Measurements from ENCODE around the gene TST. TPM values are rescaled to one million over a fixed set of nuclear protein-coding genes. Genes with fewer than 3 reads are reported as not detected.

TST gene
- total RNA-seq, 1 experiment from 2014 or later, result 16.2 TPM

- H3K4me3 Mint-ChIP-seq (ENCODE audit: unreplicated experiment), result no peak overlapping the region
- POLR2A ChIA-PET, result interaction anchor here (0.6 to 1.1 kb wide), 3 partner anchors 60 to 204 kb away, joined by 3 to 4 read pairs (median 3); partner anchors contain the start of gene IFT27
These were observed 40.0 kb downstream of the TST start for GRCh38 chr22:36979016-36979910.

GRCh38 chr22:36977947-36978660 is 41.1 kb downstream of the TST start:
- TF ChIP-seq, protein P1, sequence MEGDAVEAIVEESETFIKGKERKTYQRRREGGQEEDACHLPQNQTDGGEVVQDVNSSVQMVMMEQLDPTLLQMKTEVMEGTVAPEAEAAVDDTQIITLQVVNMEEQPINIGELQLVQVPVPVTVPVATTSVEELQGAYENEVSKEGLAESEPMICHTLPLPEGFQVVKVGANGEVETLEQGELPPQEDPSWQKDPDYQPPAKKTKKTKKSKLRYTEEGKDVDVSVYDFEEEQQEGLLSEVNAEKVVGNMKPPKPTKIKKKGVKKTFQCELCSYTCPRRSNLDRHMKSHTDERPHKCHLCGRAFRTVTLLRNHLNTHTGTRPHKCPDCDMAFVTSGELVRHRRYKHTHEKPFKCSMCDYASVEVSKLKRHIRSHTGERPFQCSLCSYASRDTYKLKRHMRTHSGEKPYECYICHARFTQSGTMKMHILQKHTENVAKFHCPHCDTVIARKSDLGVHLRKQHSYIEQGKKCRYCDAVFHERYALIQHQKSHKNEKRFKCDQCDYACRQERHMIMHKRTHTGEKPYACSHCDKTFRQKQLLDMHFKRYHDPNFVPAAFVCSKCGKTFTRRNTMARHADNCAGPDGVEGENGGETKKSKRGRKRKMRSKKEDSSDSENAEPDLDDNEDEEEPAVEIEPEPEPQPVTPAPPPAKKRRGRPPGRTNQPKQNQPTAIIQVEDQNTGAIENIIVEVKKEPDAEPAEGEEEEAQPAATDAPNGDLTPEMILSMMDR (IDR thresholded peaks at IDR 0.05; ENCODE audit: unreplicated experiment), result peak; percentile 84
- intact Hi-C loops (cut with micrococcal nuclease), result loop anchor here (1.0 to 2.0 kb wide), 7 partner anchors 67 to 431 kb away; no protein-coding TSS in a partner anchor

More at GRCh38 chr22:36979016-36979910, 40.0 kb downstream of the TST start:
- TF ChIP-seq, protein P1 (IDR thresholded peaks at IDR 0.05; ENCODE audit: unreplicated experiment), result no peak
- no peaks in the 10 kb centered on the region for H3K27me3 Mint-ChIP-seq (ENCODE audit: insufficient read depth, unreplicated experiment)
- no peak overlapping the region for H3K27ac Mint-ChIP-seq (ENCODE audit: low read depth, unreplicated experiment)
- no peaks in the 10 kb centered on the region for H3K9me3 Mint-ChIP-seq (ENCODE audit: unreplicated experiment)
- no TSS peak for BruUV-seq (replicated peaks)
- H3K4me1 Mint-ChIP-seq (ENCODE audit: insufficient read depth, unreplicated experiment), result peaks cover 10% of the 10 kb centered on the region
- intact Hi-C loops (cut with micrococcal nuclease), result loop anchor here (2.0 kb wide), 2 partner anchors 66 to 432 kb away; no protein-coding TSS in a partner anchor
- no peak for DNase-seq (ENCODE audit: unreplicated experiment)
- CTCF ChIA-PET, result interaction anchor here (0.6 to 7.5 kb wide), 13 partner anchors 7 to 469 kb away, joined by 3 to 73 read pairs (median 4); no protein-coding TSS in a partner anchor
- no peaks in the 10 kb centered on the region for H3K36me3 Mint-ChIP-seq (ENCODE audit: insufficient read depth, unreplicated experiment)

GRCh38 chr22:36977401-36977861 is 41.8 kb downstream of the TST start:
- H3K27ac Mint-ChIP-seq (ENCODE audit: low read depth, unreplicated experiment), result peak overlapping the region; percentile 73
- H3K27me3 Mint-ChIP-seq (ENCODE audit: insufficient read depth, unreplicated experiment), result no peaks in the 10 kb centered on the region
- no peaks in the 10 kb centered on the region for H3K36me3 Mint-ChIP-seq (ENCODE audit: insufficient read depth, unreplicated experiment)
- POLR2A ChIA-PET, result interaction anchor here (0.6 to 1.1 kb wide), 9 partner anchors 21 to 432 kb away, joined by 3 to 5 read pairs (median 3); partner anchors contain the start of gene IFT27
- CTCF ChIA-PET, result interaction anchor here (0.6 to 7.5 kb wide), 31 partner anchors 9 to 648 kb away, joined by 3 to 73 read pairs (median 4); no protein-coding TSS in a partner anchor
- no peaks in the 10 kb centered on the region for H3K9me3 Mint-ChIP-seq (ENCODE audit: unreplicated experiment)
- intact Hi-C loops (cut with micrococcal nuclease), result no loop called here
- TF ChIP-seq, protein P1 (IDR thresholded peaks at IDR 0.05; ENCODE audit: unreplicated experiment), result no peak
- no TSS peak for BruUV-seq (replicated peaks)
- no peak for DNase-seq (ENCODE audit: unreplicated experiment)
- peaks cover 10% of the 10 kb centered on the region for H3K4me1 Mint-ChIP-seq (ENCODE audit: insufficient read depth, unreplicated experiment)
- peak overlapping the region; percentile 67 for H3K4me3 Mint-ChIP-seq (ENCODE audit: unreplicated experiment)

More at GRCh38 chr22:36977947-36978660, 41.1 kb downstream of the TST start:
- CTCF ChIA-PET, result interaction anchor here (0.5 to 7.5 kb wide), 29 partner anchors 10 to 647 kb away, joined by 3 to 73 read pairs (median 4); no protein-coding TSS in a partner anchor
- H3K36me3 Mint-ChIP-seq (ENCODE audit: insufficient read depth, unreplicated experiment), result no peaks in the 10 kb centered on the region
- peak; percentile 87 for DNase-seq (ENCODE audit: unreplicated experiment)
- no peaks in the 10 kb centered on the region for H3K27me3 Mint-ChIP-seq (ENCODE audit: insufficient read depth, unreplicated experiment)
- POLR2A ChIA-PET, result interaction anchor here (0.6 to 1.1 kb wide), 9 partner anchors 22 to 433 kb away, joined by 3 to 4 read pairs (median 3); partner anchors contain the start of gene IFT27
- H3K4me1 Mint-ChIP-seq (ENCODE audit: insufficient read depth, unreplicated experiment), result peaks cover 10% of the 10 kb centered on the region
- H3K27ac Mint-ChIP-seq (ENCODE audit: low read depth, unreplicated experiment), result peak overlapping the region; percentile 73
- H3K9me3 Mint-ChIP-seq (ENCODE audit: unreplicated experiment), result no peaks in the 10 kb centered on the region
- peak overlapping the region; percentile 67 for H3K4me3 Mint-ChIP-seq (ENCODE audit: unreplicated experiment)
- no TSS peak for BruUV-seq (replicated peaks)

Data from MCF 10A (cell line).